Gastrocnemius medialis (tissue), 4 donors: ENCODE data around the gene FSTL1.

ENCODE experiments used
- POLR2A ChIP-seq, 2 donors: fragments of 450-650 bp; IDR thresholded peaks; one replicate each; pipeline ENCODE4 v1.6.1; 2017; ENCODE audit warnings: antibody characterized with exemption in 2 of 2, mild to moderate bottlenecking in 2 of 2, moderate library complexity in 2 of 2
- TF ChIP-seq, protein P1 (sequence below), 5 experiments: fragments of 450-650 bp in 3 of 5; fragments of 200-600 bp in 2 of 5; sonication (generic) in 2 of 5; IDR thresholded peaks in 4 of 5; conservative IDR thresholded peaks in 1 of 5; 1 replicate in 4 of 5; 2 replicates in 1 of 5; pipeline ENCODE4 v1.5.1; 2016 to 2019; ENCODE audit warnings: antibody characterized with exemption in 5 of 5, mild to moderate bottlenecking in 3 of 5, moderate library complexity in 3 of 5

DNA sequence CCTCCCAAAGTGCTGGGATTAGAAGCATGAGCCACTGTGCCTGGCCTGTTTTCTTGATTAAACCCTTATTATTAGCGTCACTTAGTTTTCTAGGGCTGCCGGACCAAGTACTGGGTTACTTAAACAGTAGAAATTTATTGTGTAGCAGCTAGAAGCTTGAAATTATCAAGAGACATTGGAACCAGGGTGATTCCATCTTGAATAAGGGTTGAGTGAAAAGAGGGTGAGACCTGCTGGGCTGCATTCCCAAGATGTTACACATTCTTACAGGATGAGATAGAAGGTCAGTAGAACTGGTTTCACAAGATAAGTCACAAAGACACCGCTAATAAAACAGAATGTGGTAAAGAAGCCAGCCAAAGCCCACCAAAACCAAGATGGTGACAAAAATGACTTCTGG lies 18.6 kb upstream of the FSTL1 start:
- TF ChIP-seq, protein P1, sequence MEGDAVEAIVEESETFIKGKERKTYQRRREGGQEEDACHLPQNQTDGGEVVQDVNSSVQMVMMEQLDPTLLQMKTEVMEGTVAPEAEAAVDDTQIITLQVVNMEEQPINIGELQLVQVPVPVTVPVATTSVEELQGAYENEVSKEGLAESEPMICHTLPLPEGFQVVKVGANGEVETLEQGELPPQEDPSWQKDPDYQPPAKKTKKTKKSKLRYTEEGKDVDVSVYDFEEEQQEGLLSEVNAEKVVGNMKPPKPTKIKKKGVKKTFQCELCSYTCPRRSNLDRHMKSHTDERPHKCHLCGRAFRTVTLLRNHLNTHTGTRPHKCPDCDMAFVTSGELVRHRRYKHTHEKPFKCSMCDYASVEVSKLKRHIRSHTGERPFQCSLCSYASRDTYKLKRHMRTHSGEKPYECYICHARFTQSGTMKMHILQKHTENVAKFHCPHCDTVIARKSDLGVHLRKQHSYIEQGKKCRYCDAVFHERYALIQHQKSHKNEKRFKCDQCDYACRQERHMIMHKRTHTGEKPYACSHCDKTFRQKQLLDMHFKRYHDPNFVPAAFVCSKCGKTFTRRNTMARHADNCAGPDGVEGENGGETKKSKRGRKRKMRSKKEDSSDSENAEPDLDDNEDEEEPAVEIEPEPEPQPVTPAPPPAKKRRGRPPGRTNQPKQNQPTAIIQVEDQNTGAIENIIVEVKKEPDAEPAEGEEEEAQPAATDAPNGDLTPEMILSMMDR (IDR thresholded peaks at IDR 0.05 in 4 of 5, conservative IDR thresholded peaks at IDR 0.05 in 1 of 5), result no peak
- no peak for TF ChIP-seq POLR2A (IDR thresholded peaks at IDR 0.05)
